ENCODE measurements around the gene PLA2G4D.

DNA sequence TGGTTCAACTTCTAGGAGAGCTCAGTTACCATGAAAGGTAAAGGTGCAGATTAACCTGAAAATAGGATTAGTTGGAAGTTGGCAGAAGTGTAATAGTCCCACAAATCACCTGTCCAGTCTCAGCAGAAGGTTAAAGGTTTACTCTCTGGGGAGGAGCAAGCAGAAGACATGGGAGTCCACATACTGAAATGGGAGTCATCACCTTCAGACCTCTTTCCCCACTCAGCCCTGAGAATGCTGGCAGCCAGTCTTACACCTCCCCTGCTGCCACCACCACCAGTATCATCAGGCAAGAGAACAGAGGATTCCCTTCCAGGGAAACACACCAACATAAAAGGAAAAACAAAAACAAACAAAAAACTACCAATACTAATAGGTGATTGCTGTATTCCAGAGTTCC is 13.8 kb upstream of the PLA2G4D start:
- TF ChIP-seq, protein P1, sequence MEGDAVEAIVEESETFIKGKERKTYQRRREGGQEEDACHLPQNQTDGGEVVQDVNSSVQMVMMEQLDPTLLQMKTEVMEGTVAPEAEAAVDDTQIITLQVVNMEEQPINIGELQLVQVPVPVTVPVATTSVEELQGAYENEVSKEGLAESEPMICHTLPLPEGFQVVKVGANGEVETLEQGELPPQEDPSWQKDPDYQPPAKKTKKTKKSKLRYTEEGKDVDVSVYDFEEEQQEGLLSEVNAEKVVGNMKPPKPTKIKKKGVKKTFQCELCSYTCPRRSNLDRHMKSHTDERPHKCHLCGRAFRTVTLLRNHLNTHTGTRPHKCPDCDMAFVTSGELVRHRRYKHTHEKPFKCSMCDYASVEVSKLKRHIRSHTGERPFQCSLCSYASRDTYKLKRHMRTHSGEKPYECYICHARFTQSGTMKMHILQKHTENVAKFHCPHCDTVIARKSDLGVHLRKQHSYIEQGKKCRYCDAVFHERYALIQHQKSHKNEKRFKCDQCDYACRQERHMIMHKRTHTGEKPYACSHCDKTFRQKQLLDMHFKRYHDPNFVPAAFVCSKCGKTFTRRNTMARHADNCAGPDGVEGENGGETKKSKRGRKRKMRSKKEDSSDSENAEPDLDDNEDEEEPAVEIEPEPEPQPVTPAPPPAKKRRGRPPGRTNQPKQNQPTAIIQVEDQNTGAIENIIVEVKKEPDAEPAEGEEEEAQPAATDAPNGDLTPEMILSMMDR (conservative IDR thresholded peaks at IDR 0.05; ENCODE audit: low read depth, low read length), result no peak
- TF ChIP-seq EZH2 (IDR thresholded peaks at IDR 0.05; ENCODE audit: borderline replicate concordance, low read depth, low read length, poor library complexity, severe bottlenecking), result no peak

Data from A673 (cell line).